H1 (cell line): ENCODE results near the gene OCLN. TPM values are rescaled to one million over a fixed set of nuclear protein-coding genes. Genes with fewer than 3 reads are reported as not detected.
A peak's percentile ranks its signal among the peaks of the same experiment; 100 is the strongest.

Experiments
- CTCF ChIA-PET: fragments of 300-600 bp; sonication (Branson Sonifier 250); formaldehyde crosslinking; loops from one replicate; lab custom pipeline; 2021; ENCODE audit not compliant: partially characterized antibody; lab: Charles Lee
- POLR2A ChIA-PET: fragments of 300-600 bp; sonication (Branson Sonifier 250); formaldehyde crosslinking; loops from one replicate; lab custom pipeline; 2021; ENCODE audit warnings: inconsistent platforms; ENCODE audit not compliant: partially characterized antibody; lab: Charles Lee
- DNase-seq, 2 experiments: peaks; one replicate each; pipeline versions ENCODE4 v3.0.0 to v3.0.0-alpha.2; 2010 to 2022; ENCODE audit warnings: low spot score in 2 of 2, low read depth in 1 of 2, mixed read lengths in 1 of 2
- FAIRE-seq: peaks from 2 replicates; lab custom pipeline; 2011; peaks lifted over from hg19 to GRCh38; lab: Jason Lieb, UNC
- H2AFZ ChIP-seq: 2 replicates; pipeline ENCODE4 v1.8.1; 2012; ENCODE audit warnings: low read length, inconsistent platforms
- H2AK5ac ChIP-seq: 2 replicates; pipeline ENCODE4 v1.6.1; 2013; ENCODE audit warnings: low read depth, low read length
- H2BK120ac ChIP-seq: replicated peaks from 2 replicates; pipeline ENCODE3; 2013; ENCODE audit warnings: low read depth, low read length, inconsistent platforms
- H2BK12ac ChIP-seq: 2 replicates; pipeline ENCODE4 v1.6.1; 2013; ENCODE audit warnings: low read depth, low read length
- H2BK15ac ChIP-seq: 2 replicates; pipeline ENCODE4 v1.6.1; 2013; ENCODE audit warnings: low read length
- H2BK20ac ChIP-seq: 2 replicates; pipeline ENCODE4 v1.6.1; 2013; ENCODE audit warnings: low read length
- H2BK5ac ChIP-seq: 2 replicates; pipeline ENCODE4 v1.6.1; 2013; ENCODE audit warnings: low read depth, low read length
- H3K14ac ChIP-seq: 2 replicates; pipeline ENCODE4 v1.6.1; 2013; ENCODE audit warnings: inconsistent platforms; ENCODE audit not compliant: insufficient read length
- H3K18ac ChIP-seq: 2 replicates; pipeline ENCODE4 v1.6.1; 2013; ENCODE audit warnings: low read length; ENCODE audit errors: extremely low read depth
- H3K23ac ChIP-seq: 2 replicates; pipeline ENCODE4 v1.6.1; 2013; ENCODE audit warnings: inconsistent platforms; ENCODE audit not compliant: insufficient read length
- H3K23me2 ChIP-seq: 2 replicates; pipeline ENCODE4 v1.6.1; 2013; ENCODE audit warnings: low read depth, low read length
- H3K27ac ChIP-seq: 2 replicates; pipeline ENCODE4 v1.6.1; 2011; ENCODE audit warnings: low read depth, low read length, inconsistent platforms
- H3K27me3 ChIP-seq, 4 experiments: replicated peaks in 1 of 4; 1 replicate in 1 of 4; 2 replicates in 3 of 4; pipeline versions ENCODE4 v1.6.1 to v1.8.1; 2011 to 2013; ENCODE audit warnings: low read length in 3 of 4, mild to moderate bottlenecking in 3 of 4, inconsistent platforms in 2 of 4, mixed read lengths in 2 of 4, moderate library complexity in 1 of 4; ENCODE audit not compliant: control insufficient read depth in 3 of 4, insufficient read depth in 3 of 4; ENCODE audit errors: extremely low read depth in 1 of 4
- H3K36me3 ChIP-seq, 4 experiments: 2 replicates each; pipeline versions ENCODE4 v1.6.1 to v1.8.1; 2011 to 2013; ENCODE audit warnings: mild to moderate bottlenecking in 4 of 4, low read length in 3 of 4, moderate library complexity in 2 of 4, control low read depth in 1 of 4, inconsistent platforms in 1 of 4; ENCODE audit not compliant: insufficient read depth in 4 of 4, control insufficient read depth in 2 of 4
- H3K4ac ChIP-seq: replicated peaks from 2 replicates; pipeline ENCODE3; 2013; ENCODE audit warnings: low read length, low read depth, mixed read lengths, inconsistent platforms; ENCODE audit not compliant: insufficient read length
- H3K4me1 ChIP-seq, 4 experiments: replicated peaks in 1 of 4; 1 replicate in 1 of 4; 2 replicates in 3 of 4; pipeline versions ENCODE4 v1.6.1 to v1.8.1; 2011 to 2013; ENCODE audit warnings: low read length in 3 of 4, inconsistent platforms in 2 of 4, mixed read lengths in 1 of 4; ENCODE audit not compliant: insufficient read depth in 4 of 4, control insufficient read depth in 3 of 4
- H3K4me2 ChIP-seq, 2 experiments: 2 replicates each; pipeline versions ENCODE4 v1.6.1 to v1.8.1; 2011 to 2013; ENCODE audit warnings: low read depth in 2 of 2, low read length in 2 of 2, control low read depth in 1 of 2, inconsistent platforms in 1 of 2, mild to moderate bottlenecking in 1 of 2; ENCODE audit not compliant: insufficient read depth in 1 of 2
- H3K4me3 ChIP-seq, 4 experiments: fragments of 200-600, 300-600 bp in 1 of 4; sonication (generic), shearing (Covaris generic), sonication (Bioruptor Twin) in 1 of 4; 2 replicates each; pipeline versions ENCODE4 v1.5.1 to v1.8.1; 2011 to 2016; ENCODE audit warnings: low read length in 4 of 4, low read depth in 3 of 4, control low read depth in 2 of 4, inconsistent platforms in 2 of 4, mild to moderate bottlenecking in 2 of 4, mixed read lengths in 1 of 4, moderate library complexity in 1 of 4; ENCODE audit not compliant: insufficient read depth in 2 of 4; ENCODE audit errors: extremely low read depth in 1 of 4
- H3K56ac ChIP-seq: replicated peaks from 2 replicates; pipeline ENCODE3; 2013; ENCODE audit warnings: low read depth, mild to moderate bottlenecking, mixed read lengths, low read length, inconsistent platforms; ENCODE audit not compliant: insufficient read length
- H3K79me1 ChIP-seq: 2 replicates; pipeline ENCODE4 v1.6.1; 2013; ENCODE audit warnings: low read depth, low read length, control low read depth
- H3K79me2 ChIP-seq, 2 experiments: 2 replicates each; pipeline versions ENCODE4 v1.6.1 to v1.8.1; 2012 to 2013; ENCODE audit warnings: low read length in 2 of 2, mild to moderate bottlenecking in 2 of 2, inconsistent platforms in 1 of 2; ENCODE audit not compliant: insufficient read depth in 2 of 2, control insufficient read depth in 1 of 2
- H3K9ac ChIP-seq, 4 experiments: replicated peaks in 1 of 4; 1 replicate in 1 of 4; 2 replicates in 3 of 4; pipeline versions ENCODE4 v1.6.1 to v1.8.1; 2011 to 2013; ENCODE audit warnings: low read depth in 3 of 4, low read length in 3 of 4, control low read depth in 2 of 4, mild to moderate bottlenecking in 2 of 4, moderate library complexity in 2 of 4, inconsistent platforms in 1 of 4; ENCODE audit errors: extremely low read depth in 1 of 4
- H3K9me3 ChIP-seq, 2 experiments: 2 replicates each; pipeline versions ENCODE4 v1.6.1 to v1.8.1; 2012 to 2013; ENCODE audit warnings: mild to moderate bottlenecking in 2 of 2, moderate library complexity in 2 of 2, control low read depth in 1 of 2, inconsistent platforms in 1 of 2, low read depth in 1 of 2, low read length in 1 of 2, mixed read lengths in 1 of 2; ENCODE audit not compliant: insufficient read depth in 2 of 2
- H4K20me1 ChIP-seq, 2 experiments: replicated peaks in 1 of 2; 2 replicates each; pipeline versions ENCODE3 to v1.8.1; 2011 to 2013; ENCODE audit warnings: inconsistent platforms in 2 of 2, low read length in 2 of 2, mild to moderate bottlenecking in 1 of 2; ENCODE audit not compliant: insufficient read depth in 2 of 2, control insufficient read depth in 1 of 2
- H4K5ac ChIP-seq: 2 replicates; pipeline ENCODE4 v1.6.1; 2013; ENCODE audit warnings: low read length, low read depth, mixed read lengths, inconsistent platforms; ENCODE audit not compliant: insufficient read length
- H4K8ac ChIP-seq: 2 replicates; pipeline ENCODE4 v1.8.0; 2013; ENCODE audit warnings: mild to moderate bottlenecking, moderate library complexity, low read length, inconsistent platforms; ENCODE audit not compliant: insufficient read depth; ENCODE audit errors: extremely low read depth
- H4K91ac ChIP-seq: replicated peaks from 2 replicates; pipeline ENCODE3; 2013; ENCODE audit warnings: low read length, mixed read lengths, inconsistent platforms; ENCODE audit not compliant: insufficient read length
- ASH2L ChIP-seq: fragments of 200-600, 300-600 bp; sonication (generic); IDR thresholded peaks from one replicate; pipeline ENCODE4 v1.7.1; 2017; ENCODE audit warnings: low read length
- CEBPB ChIP-seq: IDR thresholded peaks from 2 replicates; pipeline ENCODE4 v1.6.1; 2012; ENCODE audit warnings: low read depth, low read length
- EGR1 ChIP-seq: IDR thresholded peaks from 2 replicates; pipeline ENCODE4 v1.6.1; 2011; ENCODE audit warnings: low read depth, low read length, borderline replicate concordance
- HDAC6 ChIP-seq: IDR thresholded peaks from one replicate; pipeline ENCODE4 v1.7.1; 2012; ENCODE audit warnings: low read depth, mild to moderate bottlenecking, inconsistent platforms, low read length, moderate library complexity
- JUND ChIP-seq: IDR thresholded peaks from 2 replicates; pipeline ENCODE4 v1.6.1; 2011; ENCODE audit warnings: mild to moderate bottlenecking, improper control_type of control experiment, low read length
- KDM1A ChIP-seq: fragments of 200-600, 300-600 bp; sonication (generic); IDR thresholded peaks from 2 replicates; pipeline ENCODE4 v1.7.1; 2016; ENCODE audit warnings: mild to moderate bottlenecking, low read length, borderline replicate concordance
- KDM5A ChIP-seq: fragments of 200-600 bp; IDR thresholded peaks from 2 replicates; pipeline ENCODE4 v1.7.1; 2012; ENCODE audit warnings: mild to moderate bottlenecking, low read length, inconsistent platforms, mixed read lengths
- RFX5 ChIP-seq: IDR thresholded peaks from 2 replicates; pipeline ENCODE4 v1.6.1; 2011; ENCODE audit warnings: low read depth, low read length, improper control_type of control experiment, borderline replicate concordance
- RNF2 ChIP-seq: fragments of 200-900, 300-1000 bp; sonication (generic); IDR thresholded peaks from 2 replicates; pipeline ENCODE4 v1.7.1; 2016; ENCODE audit warnings: borderline replicate concordance, low read depth, mild to moderate bottlenecking, antibody characterized with exemption, low read length; ENCODE audit not compliant: poor library complexity, severe bottlenecking; ENCODE audit errors: missing control alignments
- SIX5 ChIP-seq: IDR thresholded peaks from 2 replicates; pipeline ENCODE4 v1.6.1; 2011; ENCODE audit warnings: mild to moderate bottlenecking, low read depth, low read length
- SP4 ChIP-seq: IDR thresholded peaks from 2 replicates; pipeline ENCODE4 v1.6.1; 2012; ENCODE audit warnings: low read length, inconsistent platforms
- ZNF274 ChIP-seq: IDR thresholded peaks from 2 replicates; pipeline ENCODE4 v1.7.0; 2012; ENCODE audit warnings: low read length, borderline replicate concordance; ENCODE audit errors: extremely low read depth
- WGBS, 2 experiments: shearing (Covaris generic) in 1 of 2; methylation state at CpG; one replicate each; pipeline versions ENCODE4 v1.1.6 to v1.1.7; 2013 to 2015; ENCODE audit warnings: low lambda C conversion rate in 2 of 2, mixed read lengths in 2 of 2, inconsistent platforms in 1 of 2, low coverage in 1 of 2, missing lambda C conversion rate in 1 of 2; ENCODE audit not compliant: insufficient replicate concordance in 2 of 2, insufficient coverage in 1 of 2, insufficient read length in 1 of 2; ENCODE audit errors: extremely low coverage in 1 of 2, missing lambda C conversion rate in 1 of 2; 5-methylcytosine and 5-hydroxymethylcytosine counted together
- polyA plus RNA-seq, 7 experiments: library from polyadenylated mRNA; depleted of rRNA in 3 of 7; stranded (reverse) in 5 of 7; unstranded in 2 of 7; fragments of >200 nt in 5 of 7; fragments of 200-250 nt in 2 of 7; gene quantifications; 1 replicate in 5 of 7; 2 replicates in 1 of 7; 4 replicates in 1 of 7; pipeline versions ENCODE4 v1.2.1 to v1.2.3, GENCODE V29; 2011 to 2013; ENCODE audit warnings: missing spikeins in 2 of 7, mixed read lengths in 2 of 7
- total RNA-seq: library from RNA; stranded (reverse); fragmentation: NEBNext Ultra II Directional; extraction: Animal tissue kit (Norgen Biotek cat#: 25700); gene quantifications from 2 replicates; pipeline ENCODE4 v1.2.1, GENCODE V29; 2021
- TF ChIP-seq, protein P1 (sequence below): IDR thresholded peaks from 2 replicates; pipeline ENCODE4 v1.6.1; 2011; ENCODE audit warnings: low read depth, mild to moderate bottlenecking, low read length; ENCODE audit not compliant: insufficient read depth

The OCLN gene
- total and polyA plus RNA-seq, 2 of the 8 experiments (the other 6 are each of a cell fraction or from before 2014, with no cell fraction given) = 27.9 to 85.5 TPM

DNA sequence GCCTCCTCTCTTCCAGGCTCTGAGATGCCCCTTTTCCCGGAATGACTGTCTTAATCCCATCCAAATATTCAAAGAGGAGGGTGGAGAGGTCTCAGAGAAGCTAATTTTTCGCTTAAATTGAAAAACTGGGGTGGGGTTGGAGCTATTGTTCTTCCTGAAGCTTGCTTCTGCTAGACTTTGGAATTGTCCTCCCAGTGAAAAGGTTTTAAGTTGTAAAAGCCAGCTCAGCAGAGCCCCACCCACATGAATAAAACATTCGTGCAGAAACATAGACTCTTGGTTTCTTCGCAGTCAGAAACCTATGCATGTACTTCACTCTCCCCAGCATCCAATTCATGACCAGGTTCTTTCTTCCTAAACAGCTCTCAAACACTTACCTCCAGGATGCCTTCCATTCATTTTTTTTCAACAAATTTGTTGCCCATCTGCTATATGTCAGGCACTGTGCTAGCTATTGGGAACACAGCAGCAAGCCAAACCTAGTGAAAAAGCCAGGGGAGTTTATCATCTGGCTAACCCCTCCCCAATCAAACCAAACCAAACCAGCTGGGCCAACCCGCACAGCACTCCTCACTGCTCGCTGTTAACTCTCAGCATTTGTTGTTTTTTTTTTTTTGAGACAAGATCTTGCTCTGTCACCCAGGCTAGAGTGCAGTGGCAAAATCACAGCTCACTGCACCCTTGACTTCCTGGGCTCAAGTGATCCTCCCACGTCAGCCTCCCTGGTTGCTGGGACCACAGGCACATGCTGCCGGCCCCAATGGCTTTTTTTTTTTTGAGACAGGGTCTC, 37.9 kb upstream of the OCLN start:
- Histone ChIP-seq H3K27me3 (no peaks in the 10 kb centered on the region), H2AFZ (peak overlapping the region; percentile 73), H4K8ac (no peak overlapping the region), H2BK15ac (no peak overlapping the region), H3K23me2 (no peaks in the 10 kb centered on the region), H4K5ac (no peak overlapping the region), H3K27ac (no peak overlapping the region), H2AK5ac (no peak overlapping the region), H2BK12ac (no peak overlapping the region), H4K20me1 (no peaks in the 10 kb centered on the region), H2BK120ac (no peak overlapping the region), H3K18ac (no peak overlapping the region), H3K36me3 (no peaks in the 10 kb centered on the region), H3K9me3 (no peaks in the 10 kb centered on the region), H3K56ac (no peak overlapping the region), H3K4me2 (no peak overlapping the region), H3K14ac (no peak overlapping the region), H3K79me1 (no peaks in the 10 kb centered on the region), H3K4me1 (no peaks in the 10 kb centered on the region), H3K79me2 (no peaks in the 10 kb centered on the region), H2BK5ac (no peak overlapping the region), H4K91ac (no peak overlapping the region), H3K9ac (no peak overlapping the region), H2BK20ac (no peak overlapping the region), H3K23ac (no peak overlapping the region), H3K4me3 (no peak overlapping the region), H3K4ac (no peak overlapping the region)
- DNase-seq (no peak), FAIRE-seq (no peak)
- CTCF ChIA-PET = interaction anchor here (0.6 to 1.2 kb wide), 3 partner anchors 11 to 59 kb away, joined by 3 to 5 read pairs (median 3); no protein-coding TSS in a partner anchor
- POLR2A ChIA-PET = no interaction called here
- WGBS, 2 experiments = 86% methylated on average over 6 of the region's 8 CpGs; no CpG with 5 or more reads in 1 of the 2 experiments
- TF ChIP-seq ASH2L (no peak), RNF2 (no peak), RFX5 (no peak), CEBPB (no peak), KDM5A (no peak), SIX5 (no peak), SP4 (no peak), ZNF274 (no peak), JUND (no peak), EGR1 (no peak), KDM1A (no peak), HDAC6 (no peak)
- TF ChIP-seq, protein P1, sequence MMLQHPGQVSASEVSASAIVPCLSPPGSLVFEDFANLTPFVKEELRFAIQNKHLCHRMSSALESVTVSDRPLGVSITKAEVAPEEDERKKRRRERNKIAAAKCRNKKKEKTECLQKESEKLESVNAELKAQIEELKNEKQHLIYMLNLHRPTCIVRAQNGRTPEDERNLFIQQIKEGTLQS = no peak
